Astrocyte (in vitro differentiated cells and primary cell): ENCODE results near the gene ACVR1.

Experiments
- CTCF ChIP-seq: IDR thresholded peaks from 2 replicates; pipeline ENCODE4 v1.5.1; 2011; ENCODE audit warnings: low read depth, mild to moderate bottlenecking, inconsistent platforms, low read length, moderate library complexity; ENCODE audit not compliant: insufficient read depth
- EZH2 ChIP-seq: IDR thresholded peaks from 2 replicates; pipeline ENCODE4 v1.6.1; 2012; ENCODE audit warnings: mild to moderate bottlenecking, low read length, inconsistent platforms; ENCODE audit not compliant: insufficient read depth

GRCh38 chr2:157787364-157787938 lies 88.7 kb downstream of the ACVR1 start:
- TF ChIP-seq CTCF (no peak), EZH2 (no peak)
